H1 (cell line): ENCODE results near the gene CEP104. TPM values are rescaled to one million over a fixed set of nuclear protein-coding genes. Genes with fewer than 3 reads are reported as not detected.

Source experiments
- CTCF ChIA-PET: fragments of 300-600 bp; sonication (Branson Sonifier 250); formaldehyde crosslinking; loops from one replicate; lab custom pipeline; 2021; ENCODE audit not compliant: partially characterized antibody; lab: Charles Lee
- POLR2A ChIA-PET: fragments of 300-600 bp; sonication (Branson Sonifier 250); formaldehyde crosslinking; loops from one replicate; lab custom pipeline; 2021; ENCODE audit warnings: inconsistent platforms; ENCODE audit not compliant: partially characterized antibody; lab: Charles Lee
- DNase-seq, 2 experiments: peaks; one replicate each; pipeline versions ENCODE4 v3.0.0 to v3.0.0-alpha.2; 2010 to 2022; ENCODE audit warnings: low spot score in 2 of 2, low read depth in 1 of 2, mixed read lengths in 1 of 2
- FAIRE-seq: peaks from 2 replicates; lab custom pipeline; 2011; peaks lifted over from hg19 to GRCh38; lab: Jason Lieb, UNC
- H2AFZ ChIP-seq: 2 replicates; pipeline ENCODE4 v1.8.1; 2012; ENCODE audit warnings: low read length, inconsistent platforms
- H2AK5ac ChIP-seq: 2 replicates; pipeline ENCODE4 v1.6.1; 2013; ENCODE audit warnings: low read depth, low read length
- H2BK120ac ChIP-seq: replicated peaks from 2 replicates; pipeline ENCODE3; 2013; ENCODE audit warnings: low read depth, low read length, inconsistent platforms
- H2BK12ac ChIP-seq: 2 replicates; pipeline ENCODE4 v1.6.1; 2013; ENCODE audit warnings: low read depth, low read length
- H2BK15ac ChIP-seq: 2 replicates; pipeline ENCODE4 v1.6.1; 2013; ENCODE audit warnings: low read length
- H2BK20ac ChIP-seq: 2 replicates; pipeline ENCODE4 v1.6.1; 2013; ENCODE audit warnings: low read length
- H2BK5ac ChIP-seq: 2 replicates; pipeline ENCODE4 v1.6.1; 2013; ENCODE audit warnings: low read depth, low read length
- H3K14ac ChIP-seq: 2 replicates; pipeline ENCODE4 v1.6.1; 2013; ENCODE audit warnings: inconsistent platforms; ENCODE audit not compliant: insufficient read length
- H3K18ac ChIP-seq: 2 replicates; pipeline ENCODE4 v1.6.1; 2013; ENCODE audit warnings: low read length; ENCODE audit errors: extremely low read depth
- H3K23ac ChIP-seq: 2 replicates; pipeline ENCODE4 v1.6.1; 2013; ENCODE audit warnings: inconsistent platforms; ENCODE audit not compliant: insufficient read length
- H3K23me2 ChIP-seq: 2 replicates; pipeline ENCODE4 v1.6.1; 2013; ENCODE audit warnings: low read depth, low read length
- H3K27ac ChIP-seq: 2 replicates; pipeline ENCODE4 v1.6.1; 2011; ENCODE audit warnings: low read depth, low read length, inconsistent platforms
- H3K27me3 ChIP-seq, 4 experiments: replicated peaks in 1 of 4; 1 replicate in 1 of 4; 2 replicates in 3 of 4; pipeline versions ENCODE4 v1.6.1 to v1.8.1; 2011 to 2013; ENCODE audit warnings: low read length in 3 of 4, mild to moderate bottlenecking in 3 of 4, inconsistent platforms in 2 of 4, mixed read lengths in 2 of 4, moderate library complexity in 1 of 4; ENCODE audit not compliant: control insufficient read depth in 3 of 4, insufficient read depth in 3 of 4; ENCODE audit errors: extremely low read depth in 1 of 4
- H3K36me3 ChIP-seq, 4 experiments: 2 replicates each; pipeline versions ENCODE4 v1.6.1 to v1.8.1; 2011 to 2013; ENCODE audit warnings: mild to moderate bottlenecking in 4 of 4, low read length in 3 of 4, moderate library complexity in 2 of 4, control low read depth in 1 of 4, inconsistent platforms in 1 of 4; ENCODE audit not compliant: insufficient read depth in 4 of 4, control insufficient read depth in 2 of 4
- H3K4ac ChIP-seq: replicated peaks from 2 replicates; pipeline ENCODE3; 2013; ENCODE audit warnings: low read length, low read depth, mixed read lengths, inconsistent platforms; ENCODE audit not compliant: insufficient read length
- H3K4me1 ChIP-seq, 4 experiments: replicated peaks in 1 of 4; 1 replicate in 1 of 4; 2 replicates in 3 of 4; pipeline versions ENCODE4 v1.6.1 to v1.8.1; 2011 to 2013; ENCODE audit warnings: low read length in 3 of 4, inconsistent platforms in 2 of 4, mixed read lengths in 1 of 4; ENCODE audit not compliant: insufficient read depth in 4 of 4, control insufficient read depth in 3 of 4
- H3K4me2 ChIP-seq, 2 experiments: 2 replicates each; pipeline versions ENCODE4 v1.6.1 to v1.8.1; 2011 to 2013; ENCODE audit warnings: low read depth in 2 of 2, low read length in 2 of 2, control low read depth in 1 of 2, inconsistent platforms in 1 of 2, mild to moderate bottlenecking in 1 of 2; ENCODE audit not compliant: insufficient read depth in 1 of 2
- H3K4me3 ChIP-seq, 4 experiments: fragments of 200-600, 300-600 bp in 1 of 4; sonication (generic), shearing (Covaris generic), sonication (Bioruptor Twin) in 1 of 4; 2 replicates each; pipeline versions ENCODE4 v1.5.1 to v1.8.1; 2011 to 2016; ENCODE audit warnings: low read length in 4 of 4, low read depth in 3 of 4, control low read depth in 2 of 4, inconsistent platforms in 2 of 4, mild to moderate bottlenecking in 2 of 4, mixed read lengths in 1 of 4, moderate library complexity in 1 of 4; ENCODE audit not compliant: insufficient read depth in 2 of 4; ENCODE audit errors: extremely low read depth in 1 of 4
- H3K56ac ChIP-seq: replicated peaks from 2 replicates; pipeline ENCODE3; 2013; ENCODE audit warnings: low read depth, mild to moderate bottlenecking, mixed read lengths, low read length, inconsistent platforms; ENCODE audit not compliant: insufficient read length
- H3K79me1 ChIP-seq: 2 replicates; pipeline ENCODE4 v1.6.1; 2013; ENCODE audit warnings: low read depth, low read length, control low read depth
- H3K79me2 ChIP-seq, 2 experiments: 2 replicates each; pipeline versions ENCODE4 v1.6.1 to v1.8.1; 2012 to 2013; ENCODE audit warnings: low read length in 2 of 2, mild to moderate bottlenecking in 2 of 2, inconsistent platforms in 1 of 2; ENCODE audit not compliant: insufficient read depth in 2 of 2, control insufficient read depth in 1 of 2
- H3K9ac ChIP-seq, 4 experiments: replicated peaks in 1 of 4; 1 replicate in 1 of 4; 2 replicates in 3 of 4; pipeline versions ENCODE4 v1.6.1 to v1.8.1; 2011 to 2013; ENCODE audit warnings: low read depth in 3 of 4, low read length in 3 of 4, control low read depth in 2 of 4, mild to moderate bottlenecking in 2 of 4, moderate library complexity in 2 of 4, inconsistent platforms in 1 of 4; ENCODE audit errors: extremely low read depth in 1 of 4
- H3K9me3 ChIP-seq, 2 experiments: 2 replicates each; pipeline versions ENCODE4 v1.6.1 to v1.8.1; 2012 to 2013; ENCODE audit warnings: mild to moderate bottlenecking in 2 of 2, moderate library complexity in 2 of 2, control low read depth in 1 of 2, inconsistent platforms in 1 of 2, low read depth in 1 of 2, low read length in 1 of 2, mixed read lengths in 1 of 2; ENCODE audit not compliant: insufficient read depth in 2 of 2
- H4K20me1 ChIP-seq, 2 experiments: replicated peaks in 1 of 2; 2 replicates each; pipeline versions ENCODE3 to v1.8.1; 2011 to 2013; ENCODE audit warnings: inconsistent platforms in 2 of 2, low read length in 2 of 2, mild to moderate bottlenecking in 1 of 2; ENCODE audit not compliant: insufficient read depth in 2 of 2, control insufficient read depth in 1 of 2
- H4K5ac ChIP-seq: 2 replicates; pipeline ENCODE4 v1.6.1; 2013; ENCODE audit warnings: low read length, low read depth, mixed read lengths, inconsistent platforms; ENCODE audit not compliant: insufficient read length
- H4K8ac ChIP-seq: 2 replicates; pipeline ENCODE4 v1.8.0; 2013; ENCODE audit warnings: mild to moderate bottlenecking, moderate library complexity, low read length, inconsistent platforms; ENCODE audit not compliant: insufficient read depth; ENCODE audit errors: extremely low read depth
- H4K91ac ChIP-seq: replicated peaks from 2 replicates; pipeline ENCODE3; 2013; ENCODE audit warnings: low read length, mixed read lengths, inconsistent platforms; ENCODE audit not compliant: insufficient read length
- ATF2 ChIP-seq: IDR thresholded peaks from 2 replicates; pipeline ENCODE4 v1.6.1; 2012; ENCODE audit warnings: low read length, inconsistent platforms
- ATF3 ChIP-seq: IDR thresholded peaks from 2 replicates; pipeline ENCODE4 v1.6.1; 2011; ENCODE audit warnings: low read depth, mild to moderate bottlenecking, low read length; ENCODE audit not compliant: insufficient read depth
- CBX5 ChIP-seq: fragments of 300-800, 300-1000 bp; sonication (generic); IDR thresholded peaks from 2 replicates; pipeline ENCODE4 v1.7.1; 2016; ENCODE audit warnings: antibody characterized with exemption, low read length, low read depth
- EGR1 ChIP-seq: IDR thresholded peaks from 2 replicates; pipeline ENCODE4 v1.6.1; 2011; ENCODE audit warnings: low read depth, low read length, borderline replicate concordance
- HDAC6 ChIP-seq: IDR thresholded peaks from one replicate; pipeline ENCODE4 v1.7.1; 2012; ENCODE audit warnings: low read depth, mild to moderate bottlenecking, inconsistent platforms, low read length, moderate library complexity
- POLR2A ChIP-seq, 2 experiments: IDR thresholded peaks; 1 replicate in 1 of 2; 2 replicates in 1 of 2; pipeline ENCODE4 v1.6.1; 2011; ENCODE audit warnings: low read depth in 2 of 2, low read length in 2 of 2, mild to moderate bottlenecking in 2 of 2; ENCODE audit errors: control extremely low read depth in 1 of 2
- SAP30 ChIP-seq: fragments of 300-600 bp; sonication (generic); IDR thresholded peaks from 2 replicates; pipeline ENCODE4 v1.7.1; 2012; ENCODE audit warnings: low read length, moderate library complexity, mild to moderate bottlenecking, inconsistent platforms; ENCODE audit not compliant: insufficient read depth, insufficient replicate concordance
- SP1 ChIP-seq: IDR thresholded peaks from 2 replicates; pipeline ENCODE4 v1.6.1; 2011; ENCODE audit warnings: low read depth, low read length
- SP4 ChIP-seq: IDR thresholded peaks from 2 replicates; pipeline ENCODE4 v1.6.1; 2012; ENCODE audit warnings: low read length, inconsistent platforms
- TEAD4 ChIP-seq: IDR thresholded peaks from 2 replicates; pipeline ENCODE4 v1.6.1; 2012; ENCODE audit warnings: low read depth, low read length, inconsistent platforms, mixed read lengths
- YY1 ChIP-seq: IDR thresholded peaks from 2 replicates; pipeline ENCODE4 v1.6.1; 2011; ENCODE audit warnings: low read depth, mild to moderate bottlenecking, low read length
- WGBS, 2 experiments: shearing (Covaris generic) in 1 of 2; methylation state at CpG; one replicate each; pipeline versions ENCODE4 v1.1.6 to v1.1.7; 2013 to 2015; ENCODE audit warnings: low lambda C conversion rate in 2 of 2, mixed read lengths in 2 of 2, inconsistent platforms in 1 of 2, low coverage in 1 of 2, missing lambda C conversion rate in 1 of 2; ENCODE audit not compliant: insufficient replicate concordance in 2 of 2, insufficient coverage in 1 of 2, insufficient read length in 1 of 2; ENCODE audit errors: extremely low coverage in 1 of 2, missing lambda C conversion rate in 1 of 2; 5-methylcytosine and 5-hydroxymethylcytosine counted together
- polyA plus RNA-seq, 7 experiments: library from polyadenylated mRNA; depleted of rRNA in 3 of 7; stranded (reverse) in 5 of 7; unstranded in 2 of 7; fragments of >200 nt in 5 of 7; fragments of 200-250 nt in 2 of 7; gene quantifications; 1 replicate in 5 of 7; 2 replicates in 1 of 7; 4 replicates in 1 of 7; pipeline versions ENCODE4 v1.2.1 to v1.2.3, GENCODE V29; 2011 to 2013; ENCODE audit warnings: missing spikeins in 2 of 7, mixed read lengths in 2 of 7
- total RNA-seq: library from RNA; stranded (reverse); fragmentation: NEBNext Ultra II Directional; extraction: Animal tissue kit (Norgen Biotek cat#: 25700); gene quantifications from 2 replicates; pipeline ENCODE4 v1.2.1, GENCODE V29; 2021

CEP104 gene
- total and polyA plus RNA-seq, 2 of the 8 experiments (the other 6 are each of a cell fraction or from before 2014, with no cell fraction given) = 8.0 to 43.9 TPM

- H3K4me1 ChIP-seq = peaks cover 8 to 28% (median 19%) of the 10 kb centered on the region in 4 experiments
- H3K56ac ChIP-seq = no peak overlapping the region
- H3K79me1 ChIP-seq = peaks cover 31% of the 10 kb centered on the region
- WGBS, 2 experiments = 86% methylated on average over 16 of the region's 16 CpGs; no CpG with 5 or more reads in 1 of the 2 experiments
- H2BK20ac ChIP-seq = no peak overlapping the region
- H3K9ac ChIP-seq = no peak overlapping the region; a peak in 1 of 7 replicates
- no peak overlapping the region for H3K23ac ChIP-seq
- H2BK120ac ChIP-seq = no peak overlapping the region
- no peak overlapping the region for H3K4me2 ChIP-seq
- H4K91ac ChIP-seq = no peak overlapping the region
- H4K20me1 ChIP-seq = peaks cover 11 to 23% of the 10 kb centered on the region in 2 experiments
- no peak overlapping the region for H2BK12ac ChIP-seq
- DNase-seq = no peak
- no peak overlapping the region for H2BK15ac ChIP-seq
- no peak overlapping the region for H3K27ac ChIP-seq
- CTCF ChIA-PET = interaction anchor here (0.5 to 1.5 kb wide), 3 partner anchors 11 to 110 kb away, joined by 3 to 4 read pairs (median 3); no protein-coding TSS in a partner anchor
- peaks cover 10 to 28% (median 23%) of the 10 kb centered on the region in 4 experiments for H3K36me3 ChIP-seq
- peak overlapping the region; percentile 82; the same call in 1 of the 2 replicates for H2AK5ac ChIP-seq
- POLR2A ChIA-PET = interaction anchor here (1.7 to 9.8 kb wide), 3 partner anchors 10 to 60 kb away, joined by 3 to 84 read pairs (median 12); no protein-coding TSS in a partner anchor
- H3K27me3 ChIP-seq = no peaks in the 10 kb centered on the region
- H3K4ac ChIP-seq = no peak overlapping the region
- H3K23me2 ChIP-seq = peaks cover 4% of the 10 kb centered on the region; the same call in 1 of the 2 replicates
- peaks cover 9 to 58% of the 10 kb centered on the region in 2 experiments for H3K79me2 ChIP-seq
- FAIRE-seq = no peak
- H3K18ac ChIP-seq = no peak overlapping the region
- no peak overlapping the region for H2AFZ ChIP-seq
- no peaks in the 10 kb centered on the region for H3K9me3 ChIP-seq
- no peak overlapping the region for H3K4me3 ChIP-seq
- H4K8ac ChIP-seq = peak overlapping the region; percentile 35
- H2BK5ac ChIP-seq = peak overlapping the region; percentile 75; the same call in 1 of the 2 replicates
- no peak overlapping the region for H4K5ac ChIP-seq
- H3K14ac ChIP-seq = no peak overlapping the region
- TF ChIP-seq HDAC6 (no peak), SAP30 (no peak), ATF2 (no peak), CBX5 (no peak), TEAD4 (no peak), SP4 (no peak), YY1 (no peak), SP1 (no peak), EGR1 (no peak), ATF3 (no peak), POLR2A (IDR thresholded peaks at IDR 0.05; ENCODE audit: control extremely low read depth in 1 of 2, low read depth in 2 of 2, low read length in 2 of 2) (no peak)
These were observed 68.1 kb downstream of the CEP104 start for GRCh38 chr1:3788756-3789420.
